HG02938 (cell line): Measurements from ENCODE around the gene RPS3A.
"Not testable (repeated sequence)": the region's sequence is repeated elsewhere in the genome, so short reads cannot be mapped to it uniquely, and the experiment has no call there.

Experiments
- ATAC-seq: cut with Tn5 transposase; IDR thresholded peaks from one replicate; pipeline ENCODE4 v1.9.1; 2021; ENCODE audit warnings: mild to moderate bottlenecking, moderate library complexity; ENCODE audit not compliant: unreplicated experiment

The RPS3A gene

GRCh38 chr4:151099229-151099975 lies at the start of gene RPS3A:
Gene RPS3A (plus strand): TSS chr4:151099628. CDS start chr4:151099653, 25 bp downstream.
- peak; percentile 90 for ATAC-seq

- ATAC-seq: no peak
These were observed 46.6 kb upstream of the RPS3A start for GRCh38 chr4:151052785-151053184.

GRCh38 chr4:151055539-151055938 lies 43.9 kb upstream of the RPS3A start:
- ATAC-seq: no peak

GRCh38 chr4:151063143-151063542 lies 36.3 kb upstream of the RPS3A start:
- not testable (repeated sequence) for ATAC-seq

- ATAC-seq: no peak
These were observed 32.0 kb upstream of the RPS3A start for GRCh38 chr4:151067316-151067970.

GRCh38 chr4:151074416-151074916 lies 25.0 kb upstream of the RPS3A start:
- ATAC-seq: no peak

- not testable (repeated sequence) for ATAC-seq
These were observed 21.4 kb upstream of the RPS3A start for GRCh38 chr4:151077978-151078377.

- no peak for ATAC-seq
These were observed 12.0 kb upstream of the RPS3A start for GRCh38 chr4:151087467-151087866.

GRCh38 chr4:151091047-151091446 lies 8.4 kb upstream of the RPS3A start:
- ATAC-seq: no peak

- no peak for ATAC-seq
These were observed 6.9 kb upstream of the RPS3A start for GRCh38 chr4:151092488-151092887.

GRCh38 chr4:151093203-151093602 lies 6.2 kb upstream of the RPS3A start:
- ATAC-seq: no peak

- no peak for ATAC-seq
These were observed 5.1 kb upstream of the RPS3A start for GRCh38 chr4:151094290-151094751.

GRCh38 chr4:151095142-151095541 lies 4.3 kb upstream of the RPS3A start:
- ATAC-seq: no peak

- ATAC-seq: no peak
These were observed 1.7 kb upstream of the RPS3A start for GRCh38 chr4:151097759-151098158.

- ATAC-seq: no peak
These were observed 524 bp upstream of the RPS3A start for GRCh38 chr4:151098979-151099228.

GRCh38 chr4:151099976-151100417 lies 569 bp downstream of the RPS3A start:
- no peak for ATAC-seq

GRCh38 chr4:151100531-151100930 lies 1.1 kb downstream of the RPS3A start:
- ATAC-seq: no peak

GRCh38 chr4:151103758-151104157 lies 4.3 kb downstream of the RPS3A start:
- ATAC-seq: no peak

GRCh38 chr4:151104621-151105020 lies 5.2 kb downstream of the RPS3A start:
- ATAC-seq: no peak

- no peak for ATAC-seq
These were observed 6.1 kb downstream of the RPS3A start for GRCh38 chr4:151105454-151106032.

- ATAC-seq: no peak
These were observed 7.6 kb downstream of the RPS3A start for GRCh38 chr4:151107063-151107462.

GRCh38 chr4:151110236-151110635 lies 10.8 kb downstream of the RPS3A start:
- no peak for ATAC-seq
